ENCODE measurements around the gene DNAJC22.
"Not testable (repeated sequence)": the region's sequence is repeated elsewhere in the genome, so short reads cannot be mapped to it uniquely, and the experiment has no call there.

DNA sequence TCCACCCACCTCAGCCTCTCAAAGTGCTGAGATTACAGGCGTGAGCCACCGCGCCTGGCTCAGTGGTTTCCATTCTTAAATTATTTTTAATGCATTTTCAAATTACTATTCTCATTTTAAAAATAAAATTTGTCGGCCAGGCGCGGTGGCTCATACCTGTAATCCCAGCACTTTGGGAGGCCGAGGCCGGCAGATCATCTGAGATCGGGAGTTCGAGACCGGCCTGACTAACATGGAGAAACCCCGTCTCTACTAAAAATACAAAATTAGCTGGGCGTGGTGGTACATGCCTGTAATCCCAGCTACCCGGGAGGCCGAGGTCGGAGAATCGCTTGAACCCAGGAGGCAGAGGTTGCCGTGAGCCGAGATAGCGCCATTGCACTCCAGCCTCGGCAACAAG, 12.9 kb upstream of the DNAJC22 start:
- TF ChIP-seq, protein P1, sequence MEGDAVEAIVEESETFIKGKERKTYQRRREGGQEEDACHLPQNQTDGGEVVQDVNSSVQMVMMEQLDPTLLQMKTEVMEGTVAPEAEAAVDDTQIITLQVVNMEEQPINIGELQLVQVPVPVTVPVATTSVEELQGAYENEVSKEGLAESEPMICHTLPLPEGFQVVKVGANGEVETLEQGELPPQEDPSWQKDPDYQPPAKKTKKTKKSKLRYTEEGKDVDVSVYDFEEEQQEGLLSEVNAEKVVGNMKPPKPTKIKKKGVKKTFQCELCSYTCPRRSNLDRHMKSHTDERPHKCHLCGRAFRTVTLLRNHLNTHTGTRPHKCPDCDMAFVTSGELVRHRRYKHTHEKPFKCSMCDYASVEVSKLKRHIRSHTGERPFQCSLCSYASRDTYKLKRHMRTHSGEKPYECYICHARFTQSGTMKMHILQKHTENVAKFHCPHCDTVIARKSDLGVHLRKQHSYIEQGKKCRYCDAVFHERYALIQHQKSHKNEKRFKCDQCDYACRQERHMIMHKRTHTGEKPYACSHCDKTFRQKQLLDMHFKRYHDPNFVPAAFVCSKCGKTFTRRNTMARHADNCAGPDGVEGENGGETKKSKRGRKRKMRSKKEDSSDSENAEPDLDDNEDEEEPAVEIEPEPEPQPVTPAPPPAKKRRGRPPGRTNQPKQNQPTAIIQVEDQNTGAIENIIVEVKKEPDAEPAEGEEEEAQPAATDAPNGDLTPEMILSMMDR (IDR thresholded peaks at IDR 0.05 in 8 of 11, conservative IDR thresholded peaks at IDR 0.05 in 3 of 11), result not testable (repeated sequence)
- TF ChIP-seq POLR2A, POLR2AphosphoS5 (IDR thresholded peaks at IDR 0.05): not testable (repeated sequence)

All from spleen (tissue), 7 donors.